Skeletal muscle tissue (tissue), 4 donors: Measurements from ENCODE around the gene ZBTB32. TPM values are rescaled to one million over a fixed set of nuclear protein-coding genes. Genes with fewer than 3 reads are reported as not detected.

Source experiments
- H3K27ac ChIP-seq: one replicate; pipeline ENCODE4 v1.7.0; 2013; ENCODE audit warnings: mild to moderate bottlenecking, low read depth, low read length, inconsistent platforms
- H3K27me3 ChIP-seq, 3 donors: one replicate each; pipeline ENCODE4 v1.7.0; 2013; ENCODE audit warnings: low read length in 3 of 3; ENCODE audit not compliant: control insufficient read depth in 3 of 3, insufficient read depth in 3 of 3
- H3K36me3 ChIP-seq, 3 donors: one replicate each; pipeline ENCODE4 v1.7.0; 2013; ENCODE audit warnings: low read length in 3 of 3; ENCODE audit not compliant: control insufficient read depth in 3 of 3, insufficient read depth in 3 of 3
- H3K4me1 ChIP-seq, 3 donors: one replicate each; pipeline ENCODE4 v1.7.0; 2013; ENCODE audit warnings: low read length in 3 of 3, mild to moderate bottlenecking in 3 of 3; ENCODE audit not compliant: control insufficient read depth in 3 of 3, insufficient read depth in 3 of 3
- H3K4me3 ChIP-seq, 3 donors: one replicate each; pipeline ENCODE4 v1.7.0; 2013; ENCODE audit warnings: low read length in 3 of 3
- H3K9ac ChIP-seq, 3 donors: one replicate each; pipeline ENCODE4 v1.7.0; 2013; ENCODE audit warnings: low read length in 3 of 3, mild to moderate bottlenecking in 3 of 3, moderate library complexity in 2 of 3, low read depth in 1 of 3
- H3K9me3 ChIP-seq, 3 donors: one replicate each; pipeline ENCODE4 v1.7.0; 2013; ENCODE audit warnings: low read length in 3 of 3; ENCODE audit not compliant: control insufficient read depth in 3 of 3
- total RNA-seq: library from RNA; depleted of rRNA; stranded (reverse); fragments of >200 nt; gene quantifications from one replicate; pipeline ENCODE4 v1.2.3, GENCODE V29; 2014
- donor health status: Osteomylitis.

The ZBTB32 gene
- total RNA-seq, 1 donor from 2014 or later = not detected

- H3K4me1 ChIP-seq = peaks cover 34 to 51% (median 42%) of the 10 kb centered on the region in 3 donors
- H3K9me3 ChIP-seq = no peaks in the 10 kb centered on the region
- H3K9ac ChIP-seq = peak overlapping the region in 1 of 3 donors; percentile 81
- H3K36me3 ChIP-seq = peaks cover 16 to 22% (median 19%) of the 10 kb centered on the region in 3 donors
- H3K27me3 ChIP-seq = no peaks in the 10 kb centered on the region
- no peak overlapping the region for H3K4me3 ChIP-seq
- H3K27ac ChIP-seq = peak overlapping the region; percentile 26
Observed at GRCh38 chr19:35751839-35752745, 47.7 kb downstream of the ZBTB32 start.

GRCh38 chr19:35752746-35753350 is 48.5 kb downstream of the ZBTB32 start:
- peaks cover 37 to 52% (median 43%) of the 10 kb centered on the region in 3 donors for H3K4me1 ChIP-seq
- peaks cover 16 to 22% (median 19%) of the 10 kb centered on the region in 3 donors for H3K36me3 ChIP-seq
- H3K9ac ChIP-seq = peak overlapping the region in 1 of 3 donors; percentile 81
- H3K9me3 ChIP-seq = no peaks in the 10 kb centered on the region
- H3K27me3 ChIP-seq = no peaks in the 10 kb centered on the region
- no peak overlapping the region for H3K4me3 ChIP-seq
- peak overlapping the region; percentile 25 for H3K27ac ChIP-seq

- no peaks in the 10 kb centered on the region for H3K27me3 ChIP-seq
- H3K27ac ChIP-seq = peak overlapping the region; percentile 99
- H3K4me1 ChIP-seq = peaks cover 34 to 54% (median 43%) of the 10 kb centered on the region in 3 donors
Observed at GRCh38 chr19:35753634-35754369, 49.4 kb downstream of the ZBTB32 start.

GRCh38 chr19:35754370-35755130 is 50.2 kb downstream of the ZBTB32 start:
- H3K27me3 ChIP-seq = no peaks in the 10 kb centered on the region
- H3K9ac ChIP-seq = peak overlapping the region; percentile 69 to 95 (median 81)
- peak overlapping the region; percentile 99 for H3K27ac ChIP-seq
- no peaks in the 10 kb centered on the region for H3K9me3 ChIP-seq
- peaks cover 32 to 55% (median 43%) of the 10 kb centered on the region in 3 donors for H3K4me1 ChIP-seq
- peaks cover 16 to 22% (median 19%) of the 10 kb centered on the region in 3 donors for H3K36me3 ChIP-seq
- H3K4me3 ChIP-seq = peak overlapping the region; percentile 52 to 100 (median 86)

More at GRCh38 chr19:35753634-35754369, 49.4 kb downstream of the ZBTB32 start:
- Histone ChIP-seq H3K36me3 (peaks cover 16 to 22% (median 19%) of the 10 kb centered on the region in 3 donors), H3K9me3 (no peaks in the 10 kb centered on the region), H3K4me3 (peak overlapping the region in 2 of 3 donors; percentile 13 to 20), H3K9ac (peak overlapping the region in 2 of 3 donors; percentile 21 to 81)

GRCh38 chr19:35755131-35755549 is 50.8 kb downstream of the ZBTB32 start:
- Histone ChIP-seq H3K4me1 (peaks cover 32 to 50% (median 39%) of the 10 kb centered on the region in 3 donors), H3K9me3 (no peaks in the 10 kb centered on the region), H3K9ac (peak overlapping the region; percentile 69 to 95 (median 81)), H3K27ac (peak overlapping the region; percentile 99), H3K36me3 (peaks cover 16 to 22% (median 19%) of the 10 kb centered on the region in 3 donors), H3K27me3 (no peaks in the 10 kb centered on the region), H3K4me3 (peak overlapping the region; percentile 52 to 100 (median 86))

- Histone ChIP-seq H3K9ac (peak overlapping the region; percentile 95 to 100 (median 95)), H3K4me1 (peaks cover 32 to 49% (median 39%) of the 10 kb centered on the region in 3 donors), H3K27ac (peak overlapping the region; percentile 99), H3K27me3 (no peaks in the 10 kb centered on the region), H3K9me3 (no peaks in the 10 kb centered on the region), H3K36me3 (peaks cover 16 to 24% (median 19%) of the 10 kb centered on the region in 3 donors), H3K4me3 (peak overlapping the region; percentile 86 to 100 (median 98))
Observed at GRCh38 chr19:35755550-35756376, 51.4 kb downstream of the ZBTB32 start.

- H3K36me3 ChIP-seq = peaks cover 16 to 26% (median 23%) of the 10 kb centered on the region in 3 donors
- peak within 1 kb of the TSS; percentile 99 for H3K27ac ChIP-seq
- peak within 1 kb of the TSS; percentile 95 to 100 (median 95) for H3K9ac ChIP-seq
- H3K9me3 ChIP-seq = no peaks in the 10 kb centered on the region
- H3K4me3 ChIP-seq = peak within 1 kb of the TSS; percentile 86 to 100 (median 98)
- H3K4me1 ChIP-seq = peaks cover 32 to 49% (median 39%) of the 10 kb centered on the region in 3 donors
- H3K27me3 ChIP-seq = no peaks in the 10 kb centered on the region
Observed at GRCh38 chr19:35756377-35757230, 52.2 kb downstream of the ZBTB32 start, which contains the start of gene HSPB6. Gene HSPB6, minus strand, starts transcription at chr19:35757029. Its CDS starts 21 bp downstream, at chr19:35757008.
